Measurements from ENCODE around the gene OBSCN. TPM values are rescaled to one million over a fixed set of nuclear protein-coding genes. Genes with fewer than 3 reads are reported as not detected.

OBSCN gene
- total RNA-seq, 1 donor from 2014 or later, result 25.7 TPM

DNA sequence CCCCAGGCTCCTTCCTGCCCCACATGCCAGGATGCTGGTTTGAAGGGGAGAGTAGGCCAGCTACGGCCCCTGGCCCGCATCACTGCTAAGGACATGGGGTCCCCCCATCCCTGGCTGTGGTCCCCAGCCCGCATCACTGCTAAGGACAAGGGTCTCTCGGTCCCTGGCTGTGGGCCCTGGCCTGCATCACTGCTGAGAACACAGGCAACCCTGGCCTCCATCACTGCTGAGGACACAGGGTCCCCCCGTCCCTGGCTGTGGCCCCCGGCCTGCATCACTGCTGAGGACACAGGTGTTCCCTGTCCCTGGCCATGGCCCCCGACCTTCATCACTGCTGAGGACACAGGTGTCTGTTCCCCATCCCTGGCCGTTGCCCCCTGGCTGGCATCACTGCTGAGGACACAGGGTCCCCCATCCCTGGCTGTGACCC, 448 bp upstream of the OBSCN start:
- Mint-ChIP-seq H3K27me3 (ENCODE audit: unreplicated experiment) (no peaks in the 10 kb centered on the region), H3K9me3 (ENCODE audit: unreplicated experiment) (peaks cover 1% of the 10 kb centered on the region), H3K4me3 (ENCODE audit: unreplicated experiment) (no peak overlapping the region), H3K36me3 (ENCODE audit: unreplicated experiment) (no peaks in the 10 kb centered on the region), H3K4me1 (ENCODE audit: low read depth, unreplicated experiment) (peaks cover 1% of the 10 kb centered on the region), H3K27ac (ENCODE audit: unreplicated experiment) (no peak overlapping the region)
- TF ChIP-seq, protein P1, sequence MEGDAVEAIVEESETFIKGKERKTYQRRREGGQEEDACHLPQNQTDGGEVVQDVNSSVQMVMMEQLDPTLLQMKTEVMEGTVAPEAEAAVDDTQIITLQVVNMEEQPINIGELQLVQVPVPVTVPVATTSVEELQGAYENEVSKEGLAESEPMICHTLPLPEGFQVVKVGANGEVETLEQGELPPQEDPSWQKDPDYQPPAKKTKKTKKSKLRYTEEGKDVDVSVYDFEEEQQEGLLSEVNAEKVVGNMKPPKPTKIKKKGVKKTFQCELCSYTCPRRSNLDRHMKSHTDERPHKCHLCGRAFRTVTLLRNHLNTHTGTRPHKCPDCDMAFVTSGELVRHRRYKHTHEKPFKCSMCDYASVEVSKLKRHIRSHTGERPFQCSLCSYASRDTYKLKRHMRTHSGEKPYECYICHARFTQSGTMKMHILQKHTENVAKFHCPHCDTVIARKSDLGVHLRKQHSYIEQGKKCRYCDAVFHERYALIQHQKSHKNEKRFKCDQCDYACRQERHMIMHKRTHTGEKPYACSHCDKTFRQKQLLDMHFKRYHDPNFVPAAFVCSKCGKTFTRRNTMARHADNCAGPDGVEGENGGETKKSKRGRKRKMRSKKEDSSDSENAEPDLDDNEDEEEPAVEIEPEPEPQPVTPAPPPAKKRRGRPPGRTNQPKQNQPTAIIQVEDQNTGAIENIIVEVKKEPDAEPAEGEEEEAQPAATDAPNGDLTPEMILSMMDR (IDR thresholded peaks at IDR 0.05; ENCODE audit: partially characterized antibody, unreplicated experiment), result no peak
- no peak for DNase-seq

DNA sequence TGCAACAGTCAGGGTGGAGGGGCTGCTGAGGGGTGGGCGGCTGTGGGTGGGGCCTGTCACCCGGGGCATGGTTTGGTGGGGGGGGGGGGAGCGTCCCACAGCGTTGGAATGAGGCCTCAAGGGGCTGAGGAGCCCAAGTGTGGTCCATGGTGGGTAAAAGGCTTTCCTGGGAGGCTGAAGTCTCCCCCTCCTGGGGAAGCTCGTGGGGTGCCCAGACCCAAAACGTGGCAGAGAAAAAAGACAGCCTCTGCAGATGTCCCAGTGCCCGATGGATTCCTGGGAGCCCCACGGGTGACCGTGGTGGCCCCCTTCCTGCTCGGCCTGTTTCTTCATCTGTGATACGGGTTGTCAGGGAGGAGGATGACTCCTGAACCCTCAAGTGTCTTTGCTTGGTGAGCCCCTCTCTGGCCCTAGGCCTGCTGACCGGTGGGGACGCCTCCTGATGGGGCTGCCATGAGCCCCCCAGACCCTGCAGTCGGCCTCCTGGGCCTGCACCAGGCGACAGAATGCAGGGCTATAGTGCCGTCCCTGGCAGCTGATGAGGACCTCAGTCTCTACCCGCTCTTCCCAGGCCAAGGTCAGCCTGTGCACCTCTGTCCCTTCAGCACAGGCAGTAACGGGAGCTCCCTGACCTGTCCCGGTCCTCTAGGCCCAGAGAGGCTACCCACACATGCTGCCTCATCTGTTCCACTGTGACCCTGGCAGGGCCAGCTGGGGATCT, 1.1 kb downstream of the OBSCN start:
- peaks cover 1% of the 10 kb centered on the region for H3K4me1 Mint-ChIP-seq (ENCODE audit: low read depth, unreplicated experiment)
- H3K36me3 Mint-ChIP-seq (ENCODE audit: unreplicated experiment), result no peaks in the 10 kb centered on the region
- H3K9me3 Mint-ChIP-seq (ENCODE audit: unreplicated experiment), result peaks cover 1% of the 10 kb centered on the region
- H3K27me3 Mint-ChIP-seq (ENCODE audit: unreplicated experiment), result peaks cover 2% of the 10 kb centered on the region
- DNase-seq, result no peak
- no peak overlapping the region for H3K4me3 Mint-ChIP-seq (ENCODE audit: unreplicated experiment)
- H3K27ac Mint-ChIP-seq (ENCODE audit: unreplicated experiment), result no peak overlapping the region
- TF ChIP-seq, protein P1 (IDR thresholded peaks at IDR 0.05; ENCODE audit: partially characterized antibody, unreplicated experiment), result no peak

DNA sequence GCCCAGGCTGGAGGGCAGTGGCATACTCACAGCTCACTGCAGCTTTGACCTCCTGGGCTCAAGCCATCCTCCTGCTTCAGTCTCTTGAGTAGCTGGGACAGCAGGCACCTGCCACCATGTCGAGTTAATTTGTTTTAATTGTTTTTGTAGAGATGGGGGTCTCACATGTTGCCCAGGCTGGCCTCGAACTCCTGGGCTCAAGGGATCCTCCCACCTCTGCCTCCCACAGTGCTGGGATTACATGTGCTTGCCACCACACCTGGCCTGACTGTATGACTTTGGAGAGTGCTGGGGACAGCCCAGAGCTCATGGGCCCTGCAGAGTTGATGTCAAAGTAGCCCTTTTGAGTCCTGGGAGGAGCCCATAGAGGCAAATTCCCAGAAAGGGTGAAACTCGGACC, 1.8 kb downstream of the OBSCN start:
- no peak for DNase-seq
- H3K27me3 Mint-ChIP-seq (ENCODE audit: unreplicated experiment), result peaks cover 3% of the 10 kb centered on the region
- H3K36me3 Mint-ChIP-seq (ENCODE audit: unreplicated experiment), result no peaks in the 10 kb centered on the region
- H3K27ac Mint-ChIP-seq (ENCODE audit: unreplicated experiment), result no peak overlapping the region
- H3K4me3 Mint-ChIP-seq (ENCODE audit: unreplicated experiment), result no peak overlapping the region
- peaks cover 1% of the 10 kb centered on the region for H3K9me3 Mint-ChIP-seq (ENCODE audit: unreplicated experiment)
- peaks cover 1% of the 10 kb centered on the region for H3K4me1 Mint-ChIP-seq (ENCODE audit: low read depth, unreplicated experiment)
- TF ChIP-seq, protein P1 (IDR thresholded peaks at IDR 0.05; ENCODE audit: partially characterized antibody, unreplicated experiment), result no peak

DNA sequence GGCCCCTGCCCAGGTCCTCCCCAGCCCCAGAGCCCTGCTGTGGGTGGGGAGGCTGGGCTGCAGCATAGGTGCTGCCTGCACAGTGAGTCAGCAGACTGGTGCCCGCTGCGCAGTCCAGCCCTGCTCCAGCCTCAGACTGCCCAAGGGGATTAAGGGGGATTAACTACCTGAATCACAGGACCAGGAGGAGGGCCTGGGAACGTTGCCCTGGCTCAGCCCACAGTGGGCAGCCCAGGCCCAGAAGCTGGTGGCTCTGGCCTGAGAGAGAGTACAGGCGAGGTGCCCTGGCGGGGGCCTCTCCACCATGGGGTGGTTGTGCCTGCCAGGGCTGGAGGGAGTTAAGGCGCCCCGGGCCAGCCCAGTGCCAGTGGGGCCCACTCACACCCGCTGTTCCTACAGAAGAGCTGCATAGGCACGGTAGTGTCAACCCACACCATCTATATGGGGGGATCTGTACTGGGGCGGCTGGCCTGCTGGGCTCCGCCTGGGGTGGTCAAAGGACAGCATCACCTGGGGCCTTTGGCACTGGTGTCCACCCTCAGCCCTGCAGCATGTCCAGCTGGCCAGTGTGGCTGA, 2.3 kb downstream of the OBSCN start:
- no peak for DNase-seq
- peaks cover 5% of the 10 kb centered on the region for H3K27me3 Mint-ChIP-seq (ENCODE audit: unreplicated experiment)
- no peak overlapping the region for H3K4me3 Mint-ChIP-seq (ENCODE audit: unreplicated experiment)
- H3K4me1 Mint-ChIP-seq (ENCODE audit: low read depth, unreplicated experiment), result peaks cover 1% of the 10 kb centered on the region
- no peak overlapping the region for H3K27ac Mint-ChIP-seq (ENCODE audit: unreplicated experiment)
- TF ChIP-seq, protein P1 (IDR thresholded peaks at IDR 0.05; ENCODE audit: partially characterized antibody, unreplicated experiment), result no peak
- no peaks in the 10 kb centered on the region for H3K36me3 Mint-ChIP-seq (ENCODE audit: unreplicated experiment)
- H3K9me3 Mint-ChIP-seq (ENCODE audit: unreplicated experiment), result peaks cover 1% of the 10 kb centered on the region

Measured in glutamatergic neuron (in vitro differentiated cells).